GM19372 (cell line): ENCODE measurements around the gene SIGLECL1.

ENCODE experiments used
- ATAC-seq: cut with Tn5 transposase; IDR thresholded peaks from one replicate; pipeline ENCODE4 v1.9.1; 2021; ENCODE audit warnings: mild to moderate bottlenecking, low read depth, moderate library complexity; ENCODE audit not compliant: unreplicated experiment

The SIGLECL1 gene

GRCh38 chr19:51294977-51295375, 44.1 kb downstream of the SIGLECL1 start:
- ATAC-seq, result no peak

- no peak for ATAC-seq
Observed at GRCh38 chr19:51295382-51296126, 44.7 kb downstream of the SIGLECL1 start.

GRCh38 chr19:51296336-51297093, 45.6 kb downstream of the SIGLECL1 start:
- ATAC-seq, result no peak

GRCh38 chr19:51297406-51297805, 46.5 kb downstream of the SIGLECL1 start:
- no peak for ATAC-seq

GRCh38 chr19:51301266-51301665, 50.4 kb downstream of the SIGLECL1 start:
- ATAC-seq, result no peak

- ATAC-seq, result no peak
Observed at GRCh38 chr19:51305479-51305878, 54.6 kb downstream of the SIGLECL1 start.

- ATAC-seq, result no peak
Observed at GRCh38 chr19:51311351-51312257, 60.7 kb downstream of the SIGLECL1 start, which contains the start of gene IGLON5. Gene IGLON5 (plus strand): TSS chr19:51311644. CDS start chr19:51311848, 204 bp downstream.

- ATAC-seq, result no peak
Observed at GRCh38 chr19:51316688-51317087, 65.8 kb downstream of the SIGLECL1 start.

- ATAC-seq, result no peak
Observed at GRCh38 chr19:51317376-51317775, 66.5 kb downstream of the SIGLECL1 start.

GRCh38 chr19:51317968-51318367, 67.1 kb downstream of the SIGLECL1 start:
- ATAC-seq, result no peak
